Activated CD4-positive, CD25-positive, alpha-beta regulatory T cell (primary cell): ENCODE data around the gene NXF3.
"Not testable (repeated sequence)": the region's sequence is repeated elsewhere in the genome, so short reads cannot be mapped to it uniquely, and the experiment has no call there.

Source experiments
- DNase-seq, 4 experiments: peaks; one replicate each; lab custom pipeline; 2025; lab: John Stamatoyannopoulos, UW

Gene NXF3

GRCh38 chrX:103092942-103093341, at the start of gene NXF3:
TSS of gene NXF3 (minus strand) at chrX:103093143. CDS start at chrX:103093023, 120 bp downstream.
- no peak for DNase-seq

- DNase-seq, result not testable (repeated sequence)
Observed at GRCh38 chrX:103136528-103136927, 43.6 kb upstream of the NXF3 start.

DNA sequence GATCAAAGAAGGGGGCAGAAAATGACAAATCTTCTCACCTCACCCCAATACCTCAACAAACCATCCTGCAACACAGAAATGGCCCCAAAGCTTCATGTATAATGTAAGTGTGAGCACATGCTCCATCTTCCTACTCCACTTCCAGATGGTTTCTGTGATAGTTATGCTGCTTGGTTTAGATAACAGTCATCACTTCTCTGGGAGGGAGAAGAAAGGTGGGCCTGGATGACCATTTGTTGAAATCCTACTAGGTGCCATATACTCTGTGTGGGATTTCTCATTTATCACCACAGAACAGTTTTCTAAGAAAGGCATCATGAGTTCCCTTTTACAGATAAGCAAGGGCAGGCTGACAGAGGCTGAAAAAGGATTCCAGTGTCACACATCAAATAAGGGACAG, 31.3 kb upstream of the NXF3 start:
- DNase-seq, result no peak

- no peak for DNase-seq
Observed at GRCh38 chrX:103120748-103121147, 27.8 kb upstream of the NXF3 start.

DNA sequence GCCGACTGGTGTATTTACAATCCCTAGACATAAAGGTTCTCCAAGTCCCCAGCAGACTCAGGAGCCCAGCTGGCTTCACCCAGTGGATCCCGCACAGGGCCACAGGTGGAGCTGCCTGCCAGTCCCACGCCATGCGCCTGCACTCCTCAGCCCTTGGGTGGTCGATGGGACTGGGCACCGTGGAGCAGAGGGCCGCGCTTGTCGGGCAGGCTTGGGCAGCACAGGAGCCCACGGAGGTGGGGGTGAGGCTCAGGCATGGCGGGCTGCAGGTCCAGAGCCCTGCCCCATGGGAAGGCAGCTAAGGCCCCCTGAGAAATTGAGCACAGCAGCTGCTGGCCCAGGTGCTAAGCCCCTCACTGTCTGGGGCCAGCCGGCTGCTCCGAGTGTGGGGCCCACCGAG, 24.0 kb upstream of the NXF3 start:
- DNase-seq, result not testable (repeated sequence)

- not testable (repeated sequence) for DNase-seq
Observed at GRCh38 chrX:103109497-103109896, 16.6 kb upstream of the NXF3 start.

GRCh38 chrX:103107836-103108235, 14.9 kb upstream of the NXF3 start:
- no peak for DNase-seq

- DNase-seq, result not testable (repeated sequence)
Observed at GRCh38 chrX:103107227-103107737, 14.3 kb upstream of the NXF3 start.

GRCh38 chrX:103104370-103104769, 11.4 kb upstream of the NXF3 start:
- not testable (repeated sequence) for DNase-seq

GRCh38 chrX:103103866-103104265, 10.9 kb upstream of the NXF3 start:
- DNase-seq, result not testable (repeated sequence)

DNA sequence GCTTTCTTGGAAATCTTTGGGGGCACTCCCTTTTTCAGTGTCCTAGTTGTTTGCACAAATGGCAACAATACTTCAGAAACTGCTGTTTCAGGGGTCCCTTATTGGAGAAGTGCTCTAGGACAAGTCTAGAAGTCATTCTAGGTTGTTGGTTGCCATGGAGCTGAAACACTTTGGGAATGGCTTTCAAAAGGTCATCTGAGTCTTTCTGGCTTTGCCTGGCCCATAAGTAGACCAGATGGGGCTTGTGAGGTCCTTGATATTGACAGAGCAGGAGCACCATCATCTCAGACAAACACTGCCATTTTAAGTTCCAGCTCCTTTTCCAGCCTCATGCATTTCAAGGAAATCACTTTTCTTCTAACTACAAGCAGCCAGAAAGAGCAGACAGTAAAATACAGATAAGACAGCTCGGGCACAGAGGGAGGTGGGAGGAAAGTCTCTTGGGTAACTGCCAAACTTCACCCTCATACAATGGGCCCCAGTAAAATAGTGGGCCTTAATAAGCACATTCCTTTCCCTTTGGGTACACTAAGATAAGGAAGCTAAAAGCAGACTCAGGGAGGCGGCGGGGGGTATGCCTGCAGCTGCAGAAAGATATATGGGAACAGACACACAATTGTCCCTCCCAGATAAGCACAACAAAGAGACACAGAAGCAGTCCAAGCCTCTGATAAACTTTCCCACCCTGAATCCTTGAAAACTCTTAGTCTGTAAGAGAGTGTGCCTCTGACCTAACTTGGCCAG, 8.5 kb upstream of the NXF3 start:
- DNase-seq, result no peak

DNA sequence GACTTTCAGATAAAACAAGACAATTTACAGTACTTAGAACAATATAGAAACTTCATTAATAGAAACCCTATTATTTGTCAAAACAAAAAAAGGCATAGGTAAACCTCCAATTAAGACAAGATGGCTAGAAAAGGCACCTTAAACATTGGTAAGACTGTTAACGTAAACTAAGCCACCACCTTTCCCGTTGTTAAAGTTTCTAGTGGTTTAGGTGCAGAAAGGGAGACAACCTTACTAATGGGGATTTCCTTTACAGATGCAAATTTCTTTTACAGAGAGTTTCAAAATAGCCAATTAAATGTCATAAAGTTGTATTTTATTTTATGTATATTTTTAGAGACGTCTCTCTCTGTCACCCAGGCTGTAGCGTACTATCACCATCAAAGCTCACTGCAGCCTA, 7.5 kb upstream of the NXF3 start:
- DNase-seq, result no peak

DNA sequence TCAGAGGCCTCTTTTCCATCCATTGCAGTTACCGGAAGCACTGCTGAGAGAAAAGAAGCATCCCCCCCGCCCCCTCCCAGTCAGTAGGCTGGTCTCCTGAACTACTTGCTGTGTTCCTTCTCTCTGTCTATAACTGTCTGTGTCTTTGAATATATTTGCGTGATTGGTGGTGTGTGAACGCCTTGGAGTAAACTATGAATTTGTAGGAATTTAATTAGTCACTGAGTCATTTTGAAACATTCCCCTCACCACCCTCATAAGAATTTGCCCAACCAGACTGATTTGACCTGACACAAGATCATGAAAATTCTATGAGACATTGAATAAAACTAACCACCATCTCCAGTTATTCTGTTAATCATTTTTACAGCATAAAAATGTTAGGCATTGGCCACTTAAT, 6.7 kb upstream of the NXF3 start:
- DNase-seq, result no peak

DNA sequence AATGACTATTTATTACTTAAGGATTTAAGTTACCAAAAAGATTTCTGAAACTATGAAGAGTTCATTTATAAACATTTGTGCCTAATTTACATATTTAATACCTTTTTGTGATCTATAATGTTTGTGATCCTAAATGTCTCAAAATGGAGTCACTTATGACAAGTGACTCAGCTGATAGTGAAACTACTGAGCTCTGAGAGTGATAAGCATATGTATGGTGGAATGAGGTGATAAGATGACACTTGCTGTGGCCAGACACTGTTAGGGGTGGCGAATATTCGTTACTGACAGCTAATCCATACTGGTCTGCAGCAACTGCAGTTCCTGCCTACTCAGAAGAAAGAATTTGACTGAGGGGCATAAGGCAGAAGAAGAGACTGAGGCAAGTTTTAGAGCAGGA, 5.5 kb upstream of the NXF3 start:
- no peak for DNase-seq

DNA sequence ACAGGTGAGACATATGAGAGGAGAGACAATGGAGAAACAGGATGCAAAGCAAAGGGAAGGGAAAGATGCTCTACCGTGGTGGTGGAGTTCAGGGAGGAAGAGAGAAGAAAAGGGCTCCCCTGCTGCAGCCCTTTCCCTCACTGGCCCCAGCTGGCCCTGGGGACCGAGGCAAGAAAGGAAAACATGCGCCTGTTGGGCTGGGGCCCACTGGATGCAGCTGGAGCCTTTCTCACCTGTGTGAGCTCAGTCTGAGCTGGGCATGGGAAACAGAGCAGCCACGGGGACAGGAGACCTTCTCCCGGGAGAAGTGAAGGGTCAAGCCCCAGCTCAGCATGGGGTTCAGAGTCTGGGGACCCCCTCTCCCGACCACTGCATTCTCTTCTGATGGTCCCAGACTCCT, 11.9 kb downstream of the NXF3 start:
- DNase-seq, result no peak

DNA sequence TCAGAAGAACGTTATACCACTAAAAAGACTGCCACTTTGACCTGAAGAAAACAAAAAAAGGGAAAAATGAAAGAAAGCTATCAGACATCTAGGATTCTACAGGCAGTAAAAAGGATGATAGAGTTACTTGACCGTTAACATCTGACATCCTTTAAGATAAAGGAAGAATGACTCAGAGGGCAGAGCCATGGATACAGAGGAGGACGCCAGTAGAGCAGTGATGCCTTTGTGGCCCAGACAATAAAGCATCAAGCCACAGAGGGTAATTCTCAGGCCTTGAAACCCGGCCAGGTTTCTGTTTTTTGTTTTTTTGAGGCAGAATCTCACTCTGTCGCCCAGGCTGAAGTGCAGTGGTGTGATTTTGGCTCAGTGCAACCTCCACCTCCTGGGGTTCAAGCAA, 19.5 kb downstream of the NXF3 start:
- DNase-seq, result no peak

- DNase-seq, result no peak
Observed at GRCh38 chrX:103066606-103067005, 26.3 kb downstream of the NXF3 start.

DNA sequence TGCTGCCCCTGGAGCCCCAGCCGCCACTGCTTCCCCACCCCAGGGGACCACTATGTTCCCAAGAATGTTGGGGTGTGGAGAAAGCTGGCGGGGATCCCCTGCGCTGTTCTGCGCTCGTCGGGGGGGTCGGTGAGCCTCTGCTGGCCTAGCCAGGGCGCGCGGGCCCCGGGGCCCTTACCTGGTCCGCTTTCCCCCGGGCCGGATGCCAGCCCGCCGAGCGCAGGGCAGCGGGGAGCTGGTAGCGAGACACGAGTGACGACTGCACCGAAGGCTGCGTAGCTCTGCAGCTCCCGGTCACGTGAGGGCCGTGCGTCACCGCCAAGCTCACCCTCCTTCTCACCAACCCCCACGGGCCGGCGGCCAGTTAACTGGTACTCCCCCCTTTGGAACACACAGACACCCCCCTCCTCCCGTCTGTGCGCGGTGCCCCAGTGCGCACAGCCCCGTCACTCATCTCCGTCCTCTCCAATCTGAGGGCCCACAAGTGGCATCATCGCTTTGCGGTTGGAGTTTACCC, 29.0 kb downstream of the NXF3 start, which contains the start of gene BEX1:
Gene BEX1, minus strand, starts transcription at position 254 of the 517 bp plus-strand sequence. CDS start 897 bp downstream, outside the sequence.
- no peak for DNase-seq

DNA sequence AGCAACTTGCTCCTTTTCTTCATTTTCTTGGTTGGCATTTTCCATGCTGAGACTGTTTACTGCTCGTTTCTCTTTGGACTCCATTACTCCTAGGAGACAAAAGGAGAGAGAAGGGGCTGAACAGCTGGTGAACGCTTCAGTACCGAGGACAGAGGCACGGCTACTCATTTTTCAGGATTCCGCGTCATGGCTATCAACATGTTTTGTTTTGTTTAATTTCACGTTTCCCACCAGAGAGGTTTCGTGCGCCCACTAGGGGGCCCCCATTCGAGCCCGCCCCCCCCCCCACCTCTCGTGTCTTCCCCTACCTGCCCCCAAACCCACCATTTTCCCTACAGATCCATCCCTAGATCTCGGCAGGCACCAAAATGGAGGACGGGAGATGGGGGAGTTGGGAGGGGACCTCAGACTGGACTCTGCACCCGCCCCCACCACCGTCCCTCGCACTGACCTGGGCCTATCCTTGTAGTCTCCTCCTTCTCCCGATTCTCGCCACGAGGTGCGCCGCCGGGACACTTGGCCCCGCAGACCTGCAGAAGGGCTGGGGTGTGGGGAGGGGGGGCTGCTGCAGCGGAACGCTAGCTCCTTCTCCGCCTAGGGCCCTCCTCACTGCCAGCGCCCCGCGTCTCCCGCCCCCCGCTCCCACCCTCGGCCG, 29.6 kb downstream of the NXF3 start:
- DNase-seq, result no peak

GRCh38 chrX:103061486-103061885, 31.5 kb downstream of the NXF3 start:
- no peak for DNase-seq

GRCh38 chrX:103056902-103057301, 36.0 kb downstream of the NXF3 start:
- DNase-seq, result no peak

DNA sequence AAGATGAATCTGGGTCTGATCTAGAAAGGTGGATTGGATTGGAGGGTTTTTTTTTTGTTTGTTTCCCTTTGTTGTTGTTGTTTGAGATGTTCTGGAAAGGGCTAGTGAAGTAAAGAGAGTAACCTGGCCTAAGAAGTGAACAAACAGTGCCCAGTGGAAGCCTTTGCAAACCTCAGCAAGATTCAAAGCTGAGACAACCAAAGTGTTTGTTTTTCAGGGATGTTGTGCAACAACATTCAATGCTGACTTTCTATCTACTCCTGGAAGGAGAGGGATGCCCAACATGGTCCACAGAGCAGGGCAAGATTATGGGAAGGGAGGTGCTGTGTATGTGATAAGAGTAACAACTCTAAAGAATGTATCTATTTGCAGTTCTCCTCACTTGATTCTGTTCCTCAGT, 40.3 kb downstream of the NXF3 start:
- no peak for DNase-seq

GRCh38 chrX:103051260-103051789, 41.6 kb downstream of the NXF3 start:
- no peak for DNase-seq
